IMR-90 (cell line): ENCODE measurements around the gene SH3BP2.

ENCODE experiments used
- BHLHE40 ChIP-seq: fragments of 150-350 bp; IDR thresholded peaks from 2 replicates; pipeline ENCODE4 v1.6.1; 2016; ENCODE audit warnings: mild to moderate bottlenecking, low read depth, low read length
- CEBPB ChIP-seq: IDR thresholded peaks from 2 replicates; pipeline ENCODE4 v1.6.1; 2012; ENCODE audit warnings: low read depth, low read length, improper control_type of control experiment
- CHD1 ChIP-seq: IDR thresholded peaks from 2 replicates; pipeline ENCODE4 v1.6.1; 2012; ENCODE audit warnings: low read depth, low read length, improper control_type of control experiment
- CTCF ChIP-seq: conservative IDR thresholded peaks from 2 replicates; pipeline ENCODE4 v1.5.1; 2012; ENCODE audit warnings: mild to moderate bottlenecking, low read depth, low read length, improper control_type of control experiment

- TF ChIP-seq CTCF (no peak), CHD1 (no peak), CEBPB (no peak), BHLHE40 (no peak)
Observed at GRCh38 chr4:2753436-2753835, 39.4 kb upstream of the SH3BP2 start.
